ENCODE results near the gene MEIS1. TPM values are rescaled to one million over a fixed set of nuclear protein-coding genes. Genes with fewer than 3 reads are reported as not detected.

The MEIS1 gene
- 19.1 and 21.4 TPM in 2 replicates for total RNA-seq (2014; rRNA removed; shearing (Covaris generic))
- polyA plus RNA-seq (2016; fragmentation: Nextera tagmentation; extraction: Ambion mirVana): 44.3 and 44.4 TPM in 2 replicates

DNA sequence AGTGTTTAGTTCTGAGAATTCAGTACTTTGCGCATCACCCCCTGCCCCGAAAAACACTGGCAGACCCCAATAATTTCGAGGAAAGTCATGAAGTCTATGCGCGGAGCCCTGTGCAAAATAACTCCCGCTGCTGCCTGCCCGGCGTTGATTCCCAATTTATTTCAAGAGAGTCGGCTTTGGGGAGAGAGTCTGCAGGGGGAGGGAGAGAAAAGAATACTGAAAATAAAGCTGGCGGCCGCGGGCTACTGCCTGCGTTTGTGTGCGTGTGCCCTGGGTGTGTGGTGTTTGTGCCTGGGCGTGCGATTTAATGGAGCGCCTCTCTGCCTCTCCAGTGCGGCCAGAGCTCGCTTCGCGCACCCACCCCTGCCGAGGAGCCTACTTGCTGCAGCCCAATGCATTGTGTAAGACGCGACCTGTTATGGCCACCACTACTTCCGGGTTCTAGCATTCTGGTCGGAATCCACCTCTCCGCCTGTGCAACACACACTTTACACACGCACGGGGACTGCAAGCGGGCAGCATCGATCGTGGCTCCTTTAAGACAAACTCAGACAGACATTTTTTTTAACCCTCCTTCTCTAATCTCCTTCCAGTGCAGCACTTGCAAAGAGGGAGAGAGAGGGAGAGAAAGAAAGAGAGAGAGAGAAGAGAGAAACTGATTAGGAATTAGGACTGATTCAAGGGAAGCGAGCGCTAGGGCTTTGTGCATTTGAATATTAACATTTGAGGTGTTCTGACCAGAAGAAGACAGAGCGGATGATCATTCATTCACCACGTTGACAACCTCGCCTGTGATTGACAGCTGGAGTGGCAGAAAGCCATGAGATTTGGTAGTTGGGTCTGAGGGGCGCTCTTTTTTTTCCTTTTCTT is at the start of gene MEIS1:
Gene MEIS1, plus strand, starts transcription at position 447 of the 870 bp plus-strand sequence. CDS start 732 bp downstream, outside the sequence.
- Histone ChIP-seq H3K9me2 (ENCODE audit: insufficient read depth) (no peaks in the 10 kb centered on the region), H2AFZ (peak within 1 kb of the TSS; percentile 95), H3K4me2 (ENCODE audit: unreplicated experiment) (peak within 1 kb of the TSS; percentile 97), H3K9me3 (ENCODE audit: low read depth) (no peaks in the 10 kb centered on the region), H3K4me1 (ENCODE audit: insufficient read depth) (no peaks in the 10 kb centered on the region), H3K9ac (peak within 1 kb of the TSS; percentile 95), H3K79me2 (ENCODE audit: insufficient read depth) (peaks cover 49% of the 10 kb centered on the region), H3F3A (ENCODE audit: insufficient read depth) (peaks cover 21% of the 10 kb centered on the region), H4K20me1 (ENCODE audit: insufficient read depth) (no peaks in the 10 kb centered on the region), H3K36me3 (ENCODE audit: low read depth) (no peaks in the 10 kb centered on the region), H3K27me3 (replicated peaks; ENCODE audit: insufficient read depth) (no peaks in the 10 kb centered on the region), H3K4me3 (peak within 1 kb of the TSS; percentile 97), H3K27ac (peak within 1 kb of the TSS; percentile 84)
- in situ Hi-C loops (cut with MboI): loop anchor here (10.0 to 25.0 kb wide), 4 partner anchors 802 to 1590 kb away; no protein-coding TSS in a partner anchor
- 1% methylated on average over 38 of the region's 38 CpGs for WGBS, 2 experiments (ENCODE audit: low coverage in 1 of 2, low lambda C conversion rate in 2 of 2, missing lambda C conversion rate in 2 of 2)
- peak; percentile 98 for DNase-seq
- TF ChIP-seq EZH2 (IDR thresholded peaks at IDR 0.05; ENCODE audit: insufficient read depth, poor library complexity, severe bottlenecking) (no peak), EZH2phosphoT487 (IDR thresholded peaks at IDR 0.05; ENCODE audit: insufficient read depth, low read depth) (no peak)

DNA sequence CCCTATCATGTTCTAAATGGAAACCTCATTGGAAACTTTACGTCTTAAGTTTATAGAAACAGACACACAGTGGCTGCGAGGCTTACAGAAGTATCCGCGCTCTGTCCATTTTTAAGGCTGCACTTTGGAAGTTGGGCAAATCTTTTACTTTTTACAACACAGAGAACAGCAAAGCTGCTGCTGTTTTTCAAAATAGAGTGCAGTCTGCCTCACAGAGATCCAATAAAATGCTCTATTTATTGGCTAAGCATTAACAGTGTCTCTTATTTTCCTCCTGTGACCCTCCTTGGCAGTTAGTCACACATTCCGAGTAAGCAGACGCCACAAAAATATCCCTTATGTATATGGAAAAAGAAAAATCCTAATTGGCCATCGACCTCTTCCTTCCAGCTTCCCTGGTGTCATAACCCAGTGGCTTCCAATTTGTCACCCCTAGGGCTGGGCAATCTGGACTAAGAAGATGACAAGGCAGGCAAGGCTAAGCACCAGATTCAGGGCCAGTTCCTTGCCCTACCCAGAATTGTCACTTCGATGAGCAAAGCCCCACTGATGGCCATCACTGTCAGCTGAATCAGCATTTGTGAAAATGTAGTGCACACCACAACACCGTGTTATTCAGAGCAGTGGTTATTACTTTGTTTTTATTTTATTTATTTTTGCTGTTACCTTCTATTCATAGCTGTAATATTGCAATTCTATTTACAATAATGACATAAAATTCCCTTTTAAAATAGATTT is 47.7 kb upstream of the MEIS1 start:
- TF ChIP-seq EZH2phosphoT487 (IDR thresholded peaks at IDR 0.05; ENCODE audit: insufficient read depth, low read depth) (no peak), EZH2 (IDR thresholded peaks at IDR 0.05; ENCODE audit: insufficient read depth, poor library complexity, severe bottlenecking) (no peak)
- 10 to 11% methylated on average over 9 of the region's 9 CpGs for WGBS, 2 experiments (ENCODE audit: low coverage in 1 of 2, low lambda C conversion rate in 2 of 2, missing lambda C conversion rate in 2 of 2)
- Histone ChIP-seq H3F3A (ENCODE audit: insufficient read depth) (no peaks in the 10 kb centered on the region), H3K4me2 (ENCODE audit: unreplicated experiment) (no peak overlapping the region), H3K4me1 (ENCODE audit: insufficient read depth) (no peaks in the 10 kb centered on the region), H3K27me3 (replicated peaks; ENCODE audit: insufficient read depth) (peaks cover 31% of the 10 kb centered on the region), H3K9me2 (ENCODE audit: insufficient read depth) (no peaks in the 10 kb centered on the region), H3K4me3 (no peak overlapping the region), H3K79me2 (ENCODE audit: insufficient read depth) (no peaks in the 10 kb centered on the region), H3K27ac (no peak overlapping the region), H2AFZ (no peak overlapping the region), H3K9ac (no peak overlapping the region), H3K9me3 (ENCODE audit: low read depth) (no peaks in the 10 kb centered on the region), H4K20me1 (ENCODE audit: insufficient read depth) (no peaks in the 10 kb centered on the region), H3K36me3 (ENCODE audit: low read depth) (no peaks in the 10 kb centered on the region)
- in situ Hi-C loops (cut with MboI): no loop called here
- no peak for DNase-seq

DNA sequence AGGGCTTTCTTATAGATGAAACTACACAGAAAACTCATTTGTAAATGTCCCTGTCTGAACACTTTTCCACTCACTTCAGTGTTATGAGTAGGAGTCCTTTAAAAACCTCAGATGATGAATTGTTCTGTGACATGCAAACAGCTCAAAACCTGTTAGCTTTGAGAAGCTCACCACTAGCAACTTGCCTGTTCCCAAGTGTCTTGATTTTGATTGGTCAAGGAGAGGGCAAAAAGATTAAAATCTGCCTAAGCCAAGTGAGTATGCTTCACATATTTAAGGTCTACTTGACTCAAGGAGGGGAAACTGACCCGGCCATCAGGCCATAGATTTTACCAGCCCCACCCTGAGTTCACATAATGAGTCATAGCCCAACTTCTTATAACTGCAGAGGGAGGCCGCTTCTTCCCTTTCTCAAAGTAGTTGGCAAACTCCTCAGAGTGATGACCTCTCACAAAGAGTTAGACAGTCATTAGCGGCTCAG is 45.2 kb upstream of the MEIS1 start:
- in situ Hi-C loops (cut with MboI): no loop called here
- WGBS, 2 experiments (ENCODE audit: low coverage in 1 of 2, low lambda C conversion rate in 2 of 2, missing lambda C conversion rate in 2 of 2): 51 to 58% methylated on average over 3 of the region's 3 CpGs
- Histone ChIP-seq H3F3A (ENCODE audit: insufficient read depth) (no peaks in the 10 kb centered on the region), H4K20me1 (ENCODE audit: insufficient read depth) (no peaks in the 10 kb centered on the region), H3K4me1 (ENCODE audit: insufficient read depth) (no peaks in the 10 kb centered on the region), H3K79me2 (ENCODE audit: insufficient read depth) (no peaks in the 10 kb centered on the region), H2AFZ (no peak overlapping the region), H3K27ac (no peak overlapping the region), H3K27me3 (replicated peaks; ENCODE audit: insufficient read depth) (peaks cover 12% of the 10 kb centered on the region; the same call in 1 of the 2 replicates), H3K36me3 (ENCODE audit: low read depth) (no peaks in the 10 kb centered on the region), H3K4me2 (ENCODE audit: unreplicated experiment) (no peak overlapping the region), H3K9ac (no peak overlapping the region), H3K9me2 (ENCODE audit: insufficient read depth) (no peaks in the 10 kb centered on the region), H3K9me3 (ENCODE audit: low read depth) (no peaks in the 10 kb centered on the region), H3K4me3 (no peak overlapping the region)
- DNase-seq: peak; percentile 40
- TF ChIP-seq EZH2phosphoT487 (IDR thresholded peaks at IDR 0.05; ENCODE audit: insufficient read depth, low read depth) (no peak), EZH2 (IDR thresholded peaks at IDR 0.05; ENCODE audit: insufficient read depth, poor library complexity, severe bottlenecking) (no peak)

DNA sequence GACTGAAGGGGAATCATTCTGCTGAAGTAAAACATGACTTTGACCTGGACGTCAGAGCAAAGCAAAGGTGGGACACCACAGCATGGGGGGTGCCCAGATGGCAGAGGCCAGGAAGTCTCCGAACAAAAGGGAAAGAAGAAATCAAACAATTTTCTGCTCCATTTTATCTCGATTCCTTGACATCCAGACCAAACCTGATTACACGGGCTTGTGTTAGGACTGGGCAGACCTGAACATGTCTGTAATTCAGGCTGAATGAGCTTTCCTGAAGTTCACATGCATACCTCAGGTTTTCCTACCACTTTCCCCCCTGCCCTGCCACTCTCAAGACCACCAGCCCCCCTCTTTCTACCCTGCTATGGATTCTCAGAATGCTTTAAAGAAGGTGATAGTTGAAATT is 44.8 kb upstream of the MEIS1 start:
- no peak for DNase-seq
- Histone ChIP-seq H3K9me2 (ENCODE audit: insufficient read depth) (no peaks in the 10 kb centered on the region), H3K27me3 (replicated peaks; ENCODE audit: insufficient read depth) (peaks cover 12% of the 10 kb centered on the region; the same call in 1 of the 2 replicates), H3K9ac (no peak overlapping the region), H4K20me1 (ENCODE audit: insufficient read depth) (no peaks in the 10 kb centered on the region), H3K4me3 (no peak overlapping the region), H3K9me3 (ENCODE audit: low read depth) (no peaks in the 10 kb centered on the region), H2AFZ (no peak overlapping the region), H3K27ac (no peak overlapping the region), H3F3A (ENCODE audit: insufficient read depth) (no peaks in the 10 kb centered on the region), H3K4me2 (ENCODE audit: unreplicated experiment) (no peak overlapping the region), H3K36me3 (ENCODE audit: low read depth) (no peaks in the 10 kb centered on the region), H3K4me1 (ENCODE audit: insufficient read depth) (no peaks in the 10 kb centered on the region), H3K79me2 (ENCODE audit: insufficient read depth) (no peaks in the 10 kb centered on the region)
- in situ Hi-C loops (cut with MboI): no loop called here
- TF ChIP-seq EZH2 (IDR thresholded peaks at IDR 0.05; ENCODE audit: insufficient read depth, poor library complexity, severe bottlenecking) (no peak), EZH2phosphoT487 (IDR thresholded peaks at IDR 0.05; ENCODE audit: insufficient read depth, low read depth) (no peak)
- 64 to 72% methylated on average over 4 of the region's 4 CpGs for WGBS, 2 experiments (ENCODE audit: low coverage in 1 of 2, low lambda C conversion rate in 2 of 2, missing lambda C conversion rate in 2 of 2)

Measured in GM23248 (cell line).